ENCODE data around the gene ZNF341.
A peak's percentile ranks its signal among the peaks of the same experiment; 100 is the strongest.

The ZNF341 gene

DNA sequence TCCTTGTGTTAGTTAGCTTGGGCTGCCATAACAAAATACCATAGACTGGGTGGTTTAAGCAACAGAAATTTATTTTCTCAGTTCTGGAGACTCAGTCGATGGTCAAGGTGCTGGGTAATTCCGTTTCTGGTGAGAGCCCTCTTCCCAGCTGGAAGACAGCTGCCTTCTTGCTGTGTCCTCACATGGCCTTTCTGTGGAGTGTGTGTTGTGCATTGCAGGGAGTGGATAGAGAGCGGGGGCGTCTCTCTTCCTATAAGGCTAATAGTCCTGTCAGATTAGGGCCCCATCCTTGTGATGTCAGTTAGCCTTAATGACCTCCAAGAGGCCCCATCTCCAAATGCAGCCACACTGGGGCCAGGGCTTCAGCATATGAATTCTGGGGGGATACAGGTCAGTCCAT, 98.6 kb downstream of the ZNF341 start:
- no peak overlapping the region for H3K4me3 Mint-ChIP-seq
- H3K36me3 Mint-ChIP-seq (ENCODE audit: low read depth): peaks cover 35% of the 10 kb centered on the region
- peaks cover 5% of the 10 kb centered on the region for H3K9me3 Mint-ChIP-seq
- no peak for DNase-seq
- H3K27ac Mint-ChIP-seq: no peak overlapping the region
- no peaks in the 10 kb centered on the region for H3K27me3 Mint-ChIP-seq (ENCODE audit: low read depth, poor library complexity)
- peaks cover 75% of the 10 kb centered on the region for H3K4me1 Mint-ChIP-seq
- TF ChIP-seq CTCF (IDR thresholded peaks at IDR 0.05): no peak

DNA sequence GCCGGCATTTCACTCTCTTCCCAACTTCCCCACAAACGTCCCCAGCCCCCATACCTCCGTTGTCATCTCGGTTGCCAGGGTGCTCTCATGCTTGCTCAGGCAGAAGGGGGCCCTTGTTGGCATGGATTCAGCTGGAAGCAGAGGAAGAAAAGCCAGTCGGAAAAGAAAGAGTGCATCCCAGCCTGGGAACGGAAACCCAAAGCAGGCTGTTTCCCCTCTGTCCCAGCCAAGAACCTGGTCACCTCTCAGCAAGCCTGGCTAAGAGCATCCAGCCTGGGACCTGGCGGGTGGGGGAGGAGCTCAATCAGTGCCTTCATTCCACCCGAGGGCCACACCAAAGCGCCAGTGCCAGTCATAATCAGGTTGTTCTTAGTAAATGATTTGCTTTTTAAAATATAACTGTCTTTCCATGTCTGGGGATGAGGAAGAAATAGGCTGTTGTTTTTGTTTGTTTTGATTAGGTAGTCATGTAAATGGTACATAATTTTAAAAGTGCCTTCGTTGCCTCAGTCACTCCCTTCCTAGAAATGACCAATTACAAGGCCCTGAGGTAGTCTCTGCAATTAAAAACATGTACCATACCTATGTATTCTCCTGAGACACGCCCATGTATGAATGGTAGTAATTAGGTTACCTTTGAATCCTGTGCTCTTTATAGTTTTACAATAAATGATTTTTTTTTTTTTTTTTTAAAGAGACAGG, 100.5 kb downstream of the ZNF341 start:
- Mint-ChIP-seq H3K36me3 (ENCODE audit: low read depth) (peaks cover 51% of the 10 kb centered on the region), H3K27me3 (ENCODE audit: low read depth, poor library complexity) (no peaks in the 10 kb centered on the region), H3K9me3 (peaks cover 11% of the 10 kb centered on the region), H3K4me1 (peaks cover 75% of the 10 kb centered on the region), H3K4me3 (no peak overlapping the region), H3K27ac (peak overlapping the region; percentile 74)
- no peak for TF ChIP-seq CTCF (IDR thresholded peaks at IDR 0.05)
- no peak for DNase-seq

GRCh38 chr20:33833333-33833732, 101.5 kb downstream of the ZNF341 start:
- peaks cover 11% of the 10 kb centered on the region for H3K9me3 Mint-ChIP-seq
- DNase-seq: no peak
- no peak for TF ChIP-seq CTCF (IDR thresholded peaks at IDR 0.05)
- H3K36me3 Mint-ChIP-seq (ENCODE audit: low read depth): peaks cover 51% of the 10 kb centered on the region
- no peaks in the 10 kb centered on the region for H3K27me3 Mint-ChIP-seq (ENCODE audit: low read depth, poor library complexity)
- peak overlapping the region; percentile 93 for H3K27ac Mint-ChIP-seq
- peaks cover 66% of the 10 kb centered on the region for H3K4me1 Mint-ChIP-seq
- H3K4me3 Mint-ChIP-seq: no peak overlapping the region

- Mint-ChIP-seq H3K4me3 (no peak overlapping the region), H3K4me1 (peaks cover 51% of the 10 kb centered on the region), H3K36me3 (ENCODE audit: low read depth) (peaks cover 51% of the 10 kb centered on the region), H3K9me3 (peaks cover 11% of the 10 kb centered on the region), H3K27ac (no peak overlapping the region), H3K27me3 (ENCODE audit: low read depth, poor library complexity) (no peaks in the 10 kb centered on the region)
- no peak for TF ChIP-seq CTCF (IDR thresholded peaks at IDR 0.05)
- DNase-seq: no peak
Observed at GRCh38 chr20:33835615-33836172, 103.9 kb downstream of the ZNF341 start.

DNA sequence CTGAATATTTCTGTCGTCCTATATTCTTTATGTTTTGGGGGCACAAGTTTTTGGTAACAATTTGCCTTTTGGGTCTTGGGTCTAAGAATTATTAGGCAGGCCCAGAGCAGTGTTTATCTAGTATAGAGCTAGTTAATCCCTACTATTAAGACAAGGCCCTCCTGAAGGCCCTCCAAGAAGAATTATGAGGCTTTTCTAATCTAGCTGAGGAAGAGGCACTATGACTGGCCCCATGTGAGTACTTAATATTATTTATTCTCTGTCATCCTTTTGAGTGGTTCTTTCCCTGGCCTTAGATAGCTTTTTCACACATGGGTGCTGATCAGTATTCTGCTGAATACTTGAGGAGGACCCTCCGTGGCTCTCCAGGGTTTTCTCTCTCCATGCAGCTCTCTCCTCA, 104.5 kb downstream of the ZNF341 start:
- Mint-ChIP-seq H3K27me3 (ENCODE audit: low read depth, poor library complexity) (no peaks in the 10 kb centered on the region), H3K4me3 (no peak overlapping the region), H3K36me3 (ENCODE audit: low read depth) (peaks cover 51% of the 10 kb centered on the region), H3K27ac (peak overlapping the region; percentile 90), H3K9me3 (peaks cover 11% of the 10 kb centered on the region), H3K4me1 (peaks cover 56% of the 10 kb centered on the region)
- DNase-seq: no peak
- no peak for TF ChIP-seq CTCF (IDR thresholded peaks at IDR 0.05)

All from nephron progenitor cell (in vitro differentiated cells).